Measurements from ENCODE around the gene EIF2B5.

The EIF2B5 gene

DNA sequence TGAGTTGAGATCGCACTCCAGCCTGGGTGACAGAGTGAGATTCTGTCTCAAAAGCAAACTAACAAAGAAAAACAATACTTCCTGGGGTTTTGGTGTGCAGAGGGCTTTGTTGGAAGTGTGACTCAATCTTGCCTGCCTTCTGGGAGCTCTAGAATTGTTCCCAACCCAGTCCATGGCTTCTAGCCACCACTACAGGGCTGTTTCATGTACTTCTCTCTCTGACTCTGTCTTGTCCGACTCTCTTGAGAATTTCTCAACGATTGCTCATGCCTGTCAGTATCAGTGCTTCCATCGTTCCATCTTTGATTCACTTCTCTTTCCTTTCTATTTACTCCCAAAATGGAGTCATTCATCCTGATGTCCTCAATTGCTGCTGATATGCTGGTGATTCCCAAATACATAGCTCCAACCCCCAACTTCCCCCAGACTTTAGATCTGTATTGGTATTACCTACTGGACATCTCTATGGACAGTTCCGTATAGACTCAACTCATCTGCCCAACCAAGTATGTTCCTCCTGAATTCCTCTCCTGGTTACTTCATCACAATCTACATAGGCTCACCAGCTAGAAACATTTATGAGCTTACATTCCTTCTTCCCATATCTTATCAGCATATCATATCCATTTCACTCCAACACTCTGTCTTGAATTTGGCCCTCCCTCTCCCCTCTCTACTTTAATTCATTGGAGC is 37.7 kb downstream of the EIF2B5 start:
- TF ChIP-seq, protein P1, sequence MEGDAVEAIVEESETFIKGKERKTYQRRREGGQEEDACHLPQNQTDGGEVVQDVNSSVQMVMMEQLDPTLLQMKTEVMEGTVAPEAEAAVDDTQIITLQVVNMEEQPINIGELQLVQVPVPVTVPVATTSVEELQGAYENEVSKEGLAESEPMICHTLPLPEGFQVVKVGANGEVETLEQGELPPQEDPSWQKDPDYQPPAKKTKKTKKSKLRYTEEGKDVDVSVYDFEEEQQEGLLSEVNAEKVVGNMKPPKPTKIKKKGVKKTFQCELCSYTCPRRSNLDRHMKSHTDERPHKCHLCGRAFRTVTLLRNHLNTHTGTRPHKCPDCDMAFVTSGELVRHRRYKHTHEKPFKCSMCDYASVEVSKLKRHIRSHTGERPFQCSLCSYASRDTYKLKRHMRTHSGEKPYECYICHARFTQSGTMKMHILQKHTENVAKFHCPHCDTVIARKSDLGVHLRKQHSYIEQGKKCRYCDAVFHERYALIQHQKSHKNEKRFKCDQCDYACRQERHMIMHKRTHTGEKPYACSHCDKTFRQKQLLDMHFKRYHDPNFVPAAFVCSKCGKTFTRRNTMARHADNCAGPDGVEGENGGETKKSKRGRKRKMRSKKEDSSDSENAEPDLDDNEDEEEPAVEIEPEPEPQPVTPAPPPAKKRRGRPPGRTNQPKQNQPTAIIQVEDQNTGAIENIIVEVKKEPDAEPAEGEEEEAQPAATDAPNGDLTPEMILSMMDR (conservative IDR thresholded peaks at IDR 0.05; ENCODE audit: low read depth, low read length), result no peak
- peak; percentile 85 for DNase-seq (ENCODE audit: low read depth)
- H3K4me3 ChIP-seq (ENCODE audit: low read depth, low read length), result no peak overlapping the region

- TF ChIP-seq, protein P1 (conservative IDR thresholded peaks at IDR 0.05; ENCODE audit: low read depth, low read length), result no peak
- no peak overlapping the region for H3K4me3 ChIP-seq (ENCODE audit: low read depth, low read length)
- no peak for DNase-seq (ENCODE audit: low read depth)
Measured at GRCh38 chr3:184173374-184173722, 38.2 kb downstream of the EIF2B5 start.

- no peak overlapping the region for H3K4me3 ChIP-seq (ENCODE audit: low read depth, low read length)
- TF ChIP-seq, protein P1 (conservative IDR thresholded peaks at IDR 0.05; ENCODE audit: low read depth, low read length), result no peak
- DNase-seq (ENCODE audit: low read depth), result no peak
Measured at GRCh38 chr3:184174284-184174645, 39.1 kb downstream of the EIF2B5 start.

- peak; percentile 100 for DNase-seq (ENCODE audit: low read depth)
- peak within 1 kb of the TSS; percentile 100 for H3K4me3 ChIP-seq (ENCODE audit: low read depth, low read length)
- TF ChIP-seq, protein P1 (conservative IDR thresholded peaks at IDR 0.05; ENCODE audit: low read depth, low read length), result no peak
Measured at GRCh38 chr3:184174646-184175492, 39.7 kb downstream of the EIF2B5 start, which contains the start of gene AP2M1. TSS of gene AP2M1 (plus strand) at chr3:184174855. CDS start at chr3:184176994, 2,139 bp downstream.

- TF ChIP-seq, protein P1 (conservative IDR thresholded peaks at IDR 0.05; ENCODE audit: low read depth, low read length), result no peak
- H3K4me3 ChIP-seq (ENCODE audit: low read depth, low read length), result peak overlapping the region; percentile 100
- no peak for DNase-seq (ENCODE audit: low read depth)
Measured at GRCh38 chr3:184175506-184175905, 40.3 kb downstream of the EIF2B5 start.

GRCh38 chr3:184175981-184176376 is 40.8 kb downstream of the EIF2B5 start:
- H3K4me3 ChIP-seq (ENCODE audit: low read depth, low read length), result peak overlapping the region; percentile 100
- TF ChIP-seq, protein P1 (conservative IDR thresholded peaks at IDR 0.05; ENCODE audit: low read depth, low read length), result no peak
- DNase-seq (ENCODE audit: low read depth), result no peak

All from choroid plexus epithelial cell (primary cell).